Measurements from ENCODE around the gene PRUNE2. TPM values are rescaled to one million over a fixed set of nuclear protein-coding genes. Genes with fewer than 3 reads are reported as not detected.

Gene PRUNE2
- total and polyA plus RNA-seq, 5 donors, result 11.7 to 49.1 (median 41.5) TPM

- intact Hi-C loops (cut with DNase I), result no loop called here
- DNase-seq, result no peak
- Histone ChIP-seq H3K4me1 (ENCODE audit: control insufficient read depth, insufficient read depth, low read length) (peaks cover 4% of the 10 kb centered on the region), H3K27me3 (ENCODE audit: control insufficient read depth, insufficient read depth) (no peaks in the 10 kb centered on the region), H3K9me3 (ENCODE audit: control insufficient read depth, low read length) (no peaks in the 10 kb centered on the region), H3K4me3 (ENCODE audit: low read length) (no peak overlapping the region), H3K27ac (ENCODE audit: low read length) (no peak overlapping the region)
- ATAC-seq, result peak in 1 of 2 donors; percentile 37
- WGBS, result 70% methylated on average over 3 of the region's 3 CpGs
Measured at GRCh38 chr9:76620996-76621395, 284.9 kb downstream of the PRUNE2 start.

GRCh38 chr9:76620581-76620980, 285.3 kb downstream of the PRUNE2 start:
- DNase-seq (no peak), ATAC-seq (no peak)
- Histone ChIP-seq H3K27me3 (ENCODE audit: control insufficient read depth, insufficient read depth) (no peaks in the 10 kb centered on the region), H3K9me3 (ENCODE audit: control insufficient read depth, low read length) (no peaks in the 10 kb centered on the region), H3K4me1 (ENCODE audit: control insufficient read depth, insufficient read depth, low read length) (peaks cover 4% of the 10 kb centered on the region), H3K4me3 (ENCODE audit: low read length) (no peak overlapping the region), H3K27ac (ENCODE audit: low read length) (no peak overlapping the region)
- 34% methylated on average over 3 of the region's 3 CpGs for WGBS
- intact Hi-C loops (cut with DNase I), result no loop called here

GRCh38 chr9:76619640-76620039, 286.3 kb downstream of the PRUNE2 start:
- no peaks in the 10 kb centered on the region for H3K27me3 ChIP-seq (ENCODE audit: control insufficient read depth, insufficient read depth)
- no peaks in the 10 kb centered on the region for H3K9me3 ChIP-seq (ENCODE audit: control insufficient read depth, low read length)
- intact Hi-C loops (cut with DNase I), result no loop called here
- DNase-seq (no peak), ATAC-seq (peak in 1 of 2 donors; percentile 37)
- no peak overlapping the region for H3K27ac ChIP-seq (ENCODE audit: low read length)
- 49% methylated on average over 2 of the region's 2 CpGs for WGBS
- H3K4me1 ChIP-seq (ENCODE audit: control insufficient read depth, insufficient read depth, low read length), result peaks cover 4% of the 10 kb centered on the region
- H3K4me3 ChIP-seq (ENCODE audit: low read length), result no peak overlapping the region

GRCh38 chr9:76619197-76619596, 286.7 kb downstream of the PRUNE2 start:
- H3K9me3 ChIP-seq (ENCODE audit: control insufficient read depth, low read length), result no peaks in the 10 kb centered on the region
- DNase-seq, result no peak
- H3K4me1 ChIP-seq (ENCODE audit: control insufficient read depth, insufficient read depth, low read length), result peaks cover 4% of the 10 kb centered on the region
- no peaks in the 10 kb centered on the region for H3K27me3 ChIP-seq (ENCODE audit: control insufficient read depth, insufficient read depth)
- ATAC-seq, result no peak
- intact Hi-C loops (cut with DNase I), result no loop called here
- no peak overlapping the region for H3K4me3 ChIP-seq (ENCODE audit: low read length)
- H3K27ac ChIP-seq (ENCODE audit: low read length), result no peak overlapping the region

- H3K4me3 ChIP-seq (ENCODE audit: low read length), result no peak overlapping the region
- H3K9me3 ChIP-seq (ENCODE audit: control insufficient read depth, low read length), result no peaks in the 10 kb centered on the region
- intact Hi-C loops (cut with DNase I), result no loop called here
- ATAC-seq (no peak), DNase-seq (no peak)
- 68% methylated on average over 4 of the region's 4 CpGs for WGBS
- peaks cover 4% of the 10 kb centered on the region for H3K4me1 ChIP-seq (ENCODE audit: control insufficient read depth, insufficient read depth, low read length)
- H3K27ac ChIP-seq (ENCODE audit: low read length), result no peak overlapping the region
- no peaks in the 10 kb centered on the region for H3K27me3 ChIP-seq (ENCODE audit: control insufficient read depth, insufficient read depth)
Measured at GRCh38 chr9:76618762-76619161, 287.2 kb downstream of the PRUNE2 start.

GRCh38 chr9:76617497-76618175, 288.3 kb downstream of the PRUNE2 start:
- 84% methylated on average over 3 of the region's 3 CpGs for WGBS
- H3K27ac ChIP-seq (ENCODE audit: low read length), result no peak overlapping the region
- H3K27me3 ChIP-seq (ENCODE audit: control insufficient read depth, insufficient read depth), result no peaks in the 10 kb centered on the region
- H3K9me3 ChIP-seq (ENCODE audit: control insufficient read depth, low read length), result no peaks in the 10 kb centered on the region
- intact Hi-C loops (cut with DNase I), result no loop called here
- H3K4me1 ChIP-seq (ENCODE audit: control insufficient read depth, insufficient read depth, low read length), result peaks cover 4% of the 10 kb centered on the region
- ATAC-seq (no peak), DNase-seq (no peak)
- H3K4me3 ChIP-seq (ENCODE audit: low read length), result no peak overlapping the region

GRCh38 chr9:76616780-76617179, 289.1 kb downstream of the PRUNE2 start:
- no peak overlapping the region for H3K27ac ChIP-seq (ENCODE audit: low read length)
- H3K9me3 ChIP-seq (ENCODE audit: control insufficient read depth, low read length), result no peaks in the 10 kb centered on the region
- peaks cover 4% of the 10 kb centered on the region for H3K4me1 ChIP-seq (ENCODE audit: control insufficient read depth, insufficient read depth, low read length)
- intact Hi-C loops (cut with DNase I), result no loop called here
- ATAC-seq (no peak), DNase-seq (no peak)
- 96% methylated on average over 2 of the region's 2 CpGs for WGBS
- no peak overlapping the region for H3K4me3 ChIP-seq (ENCODE audit: low read length)
- no peaks in the 10 kb centered on the region for H3K27me3 ChIP-seq (ENCODE audit: control insufficient read depth, insufficient read depth)

- DNase-seq, result no peak
- Histone ChIP-seq H3K27me3 (ENCODE audit: control insufficient read depth, insufficient read depth) (no peaks in the 10 kb centered on the region), H3K9me3 (ENCODE audit: control insufficient read depth, low read length) (no peaks in the 10 kb centered on the region), H3K4me1 (ENCODE audit: control insufficient read depth, insufficient read depth, low read length) (peaks cover 4% of the 10 kb centered on the region), H3K27ac (ENCODE audit: low read length) (no peak overlapping the region), H3K4me3 (ENCODE audit: low read length) (no peak overlapping the region)
- intact Hi-C loops (cut with DNase I), result no loop called here
- WGBS, result 43% methylated on average over 8 of the region's 8 CpGs
- peak; percentile 32 to 44 for ATAC-seq
Measured at GRCh38 chr9:76615177-76615603, 290.7 kb downstream of the PRUNE2 start.

- intact Hi-C loops (cut with DNase I), result no loop called here
- Histone ChIP-seq H3K27ac (ENCODE audit: low read length) (no peak overlapping the region), H3K27me3 (ENCODE audit: control insufficient read depth, insufficient read depth) (no peaks in the 10 kb centered on the region), H3K4me3 (ENCODE audit: low read length) (no peak overlapping the region), H3K4me1 (ENCODE audit: control insufficient read depth, insufficient read depth, low read length) (peaks cover 4% of the 10 kb centered on the region), H3K9me3 (ENCODE audit: control insufficient read depth, low read length) (no peaks in the 10 kb centered on the region)
- no peak for DNase-seq
- no peak for ATAC-seq
- WGBS, result 94% methylated on average over 4 of the region's 4 CpGs
Measured at GRCh38 chr9:76613974-76614373, 291.9 kb downstream of the PRUNE2 start.

GRCh38 chr9:76613150-76613781, 292.6 kb downstream of the PRUNE2 start:
- Histone ChIP-seq H3K27me3 (ENCODE audit: control insufficient read depth, insufficient read depth) (no peaks in the 10 kb centered on the region), H3K4me3 (ENCODE audit: low read length) (no peak overlapping the region), H3K4me1 (ENCODE audit: control insufficient read depth, insufficient read depth, low read length) (peaks cover 4% of the 10 kb centered on the region), H3K9me3 (ENCODE audit: control insufficient read depth, low read length) (no peaks in the 10 kb centered on the region), H3K27ac (ENCODE audit: low read length) (no peak overlapping the region)
- intact Hi-C loops (cut with DNase I), result no loop called here
- ATAC-seq, result no peak
- 96% methylated on average over 8 of the region's 8 CpGs for WGBS
- no peak for DNase-seq

- DNase-seq, result peak; percentile 85 to 93 (median 90)
- Histone ChIP-seq H3K9me3 (ENCODE audit: control insufficient read depth, low read length) (no peaks in the 10 kb centered on the region), H3K27ac (ENCODE audit: low read length) (no peak overlapping the region), H3K4me1 (ENCODE audit: control insufficient read depth, insufficient read depth, low read length) (peaks cover 2% of the 10 kb centered on the region), H3K27me3 (ENCODE audit: control insufficient read depth, insufficient read depth) (no peaks in the 10 kb centered on the region), H3K4me3 (ENCODE audit: low read length) (no peak overlapping the region)
- 29% methylated on average over 5 of the region's 5 CpGs for WGBS
- intact Hi-C loops (cut with DNase I), result no loop called here
- peak; percentile 97 to 98 for ATAC-seq
Measured at GRCh38 chr9:76610011-76610352, 295.9 kb downstream of the PRUNE2 start.
